Mucosa of descending colon (tissue), 3 donors: ENCODE results near the gene NUMBL. TPM values are rescaled to one million over a fixed set of nuclear protein-coding genes. Genes with fewer than 3 reads are reported as not detected.
A peak's percentile ranks its signal among the peaks of the same experiment; 100 is the strongest.
"Not testable (repeated sequence)": the region's sequence is repeated elsewhere in the genome, so short reads cannot be mapped to it uniquely, and the experiment has no call there.

ENCODE experiments used
- ATAC-seq: fragments of 200-7000 bp; cut with Tn5 transposase; one replicate; pipeline ENCODE4 v1.9.1; 2020; ENCODE audit warnings: mild to moderate bottlenecking, moderate library complexity
- DNase-seq, 3 donors: peaks; one replicate each; pipeline ENCODE4 v3.0.0-alpha.2; 2020
- H3K36me3 ChIP-seq: fragments of 200-600 bp; one replicate; pipeline ENCODE4 v1.8.0; 2021; ENCODE audit warnings: low read depth, mild to moderate bottlenecking
- H3K4me1 ChIP-seq: fragments of 200-600 bp; one replicate; pipeline ENCODE4 v1.8.0; 2021; ENCODE audit warnings: low read depth, mild to moderate bottlenecking
- H3K4me3 ChIP-seq: fragments of 200-600 bp; one replicate; pipeline ENCODE4 v1.8.0; 2021; ENCODE audit warnings: mild to moderate bottlenecking
- H3K9me3 ChIP-seq: fragments of 200-600 bp; one replicate; pipeline ENCODE4 v1.8.0; 2021; ENCODE audit warnings: mild to moderate bottlenecking
- CTCF ChIP-seq: fragments of 200-600 bp; IDR thresholded peaks from one replicate; pipeline ENCODE4 v1.8.0; 2022; ENCODE audit warnings: antibody characterized with exemption, mild to moderate bottlenecking
- intact Hi-C, 2 donors: fragments of 100-400 bp; cut with DNase I in 1 of 2; cut with micrococcal nuclease in 1 of 2; formaldehyde crosslinking; loops; one replicate each; pipeline versions ENCODE4 v1.11.0 to v1.11.1; 2022; cut with DNase I, micrococcal nuclease
- total RNA-seq, 3 donors: library from RNA; stranded (reverse); fragmentation: NEBNext Ultra II Directional in 2 of 3; extraction: Animal tissue kit (Norgen Biotek cat#: 25700) in 2 of 3; gene quantifications; one replicate each; pipeline versions ENCODE4 v1.2.1 to v1.2.4, GENCODE V29; 2021 to 2023
- donor health status: DM: no; HTN: no; CAD: no; lungs with moderate emphysema.
- donor health status: DM: no; HTN: no; CAD: no.
- donor health status: DM: no; HTN: yes; CAD: no.

NUMBL gene
- total RNA-seq, 3 donors from 2014 or later: 10.2 to 39.7 (median 16.9) TPM

- peaks cover 9% of the 10 kb centered on the region for H3K36me3 ChIP-seq
- H3K4me1 ChIP-seq: peaks cover 5% of the 10 kb centered on the region
- intact Hi-C loops: no loop called here
- peak in 1 of 3 donors; percentile 24 for DNase-seq
- no peak overlapping the region for H3K4me3 ChIP-seq
- TF ChIP-seq CTCF: no peak
- no peaks in the 10 kb centered on the region for H3K9me3 ChIP-seq
- ATAC-seq: no peak
These were observed 42.7 kb upstream of the NUMBL start for GRCh38 chr19:40733149-40733548.

GRCh38 chr19:40732304-40732703 lies 41.9 kb upstream of the NUMBL start:
- ATAC-seq, intact Hi-C loops, H3K4me3 ChIP-seq, H3K4me1 ChIP-seq, H3K36me3 ChIP-seq, H3K9me3 ChIP-seq, DNase-seq: not testable (repeated sequence)

GRCh38 chr19:40730065-40730464 lies 39.6 kb upstream of the NUMBL start:
- H3K4me3 ChIP-seq, H3K9me3 ChIP-seq, DNase-seq, intact Hi-C loops, H3K4me1 ChIP-seq, H3K36me3 ChIP-seq: not testable (repeated sequence)
- ATAC-seq: peak; percentile 17

- ATAC-seq: no peak
- Histone ChIP-seq H3K4me1 (peaks cover 8% of the 10 kb centered on the region), H3K9me3 (no peaks in the 10 kb centered on the region), H3K36me3 (peaks cover 4% of the 10 kb centered on the region), H3K4me3 (no peak overlapping the region)
- no peak for DNase-seq
- intact Hi-C loops: no loop called here
- no peak for TF ChIP-seq CTCF
These were observed 35.8 kb upstream of the NUMBL start for GRCh38 chr19:40726279-40726678.

- Histone ChIP-seq H3K4me3 (no peak overlapping the region), H3K36me3 (peaks cover under 1% of the 10 kb centered on the region), H3K9me3 (no peaks in the 10 kb centered on the region), H3K4me1 (peaks cover 22% of the 10 kb centered on the region)
- TF ChIP-seq CTCF: no peak
- no peak for DNase-seq
- intact Hi-C loops: no loop called here
- ATAC-seq: no peak
These were observed 34.4 kb upstream of the NUMBL start for GRCh38 chr19:40724855-40725254.

GRCh38 chr19:40724315-40724714 lies 33.9 kb upstream of the NUMBL start:
- H3K4me1 ChIP-seq: peaks cover 28% of the 10 kb centered on the region
- H3K9me3 ChIP-seq: no peaks in the 10 kb centered on the region
- no peaks in the 10 kb centered on the region for H3K36me3 ChIP-seq
- DNase-seq: no peak
- intact Hi-C loops: no loop called here
- no peak for TF ChIP-seq CTCF
- no peak overlapping the region for H3K4me3 ChIP-seq
- no peak for ATAC-seq

- TF ChIP-seq CTCF: no peak
- no peaks in the 10 kb centered on the region for H3K9me3 ChIP-seq
- DNase-seq (no peak), ATAC-seq (no peak)
- intact Hi-C loops: no loop called here
- peaks cover 30% of the 10 kb centered on the region for H3K4me1 ChIP-seq
- H3K4me3 ChIP-seq: no peak overlapping the region
- H3K36me3 ChIP-seq: no peaks in the 10 kb centered on the region
These were observed 33.3 kb upstream of the NUMBL start for GRCh38 chr19:40723661-40724254.
